ENCODE data around the gene RPS21. TPM values are rescaled to one million over a fixed set of nuclear protein-coding genes. Genes with fewer than 3 reads are reported as not detected.

RPS21 gene
- total and polyA plus RNA-seq, 2 of the 13 experiments (the other 11 are each of a cell fraction or from before 2014, with no cell fraction given), result 2,647 to 11,063 TPM

DNA sequence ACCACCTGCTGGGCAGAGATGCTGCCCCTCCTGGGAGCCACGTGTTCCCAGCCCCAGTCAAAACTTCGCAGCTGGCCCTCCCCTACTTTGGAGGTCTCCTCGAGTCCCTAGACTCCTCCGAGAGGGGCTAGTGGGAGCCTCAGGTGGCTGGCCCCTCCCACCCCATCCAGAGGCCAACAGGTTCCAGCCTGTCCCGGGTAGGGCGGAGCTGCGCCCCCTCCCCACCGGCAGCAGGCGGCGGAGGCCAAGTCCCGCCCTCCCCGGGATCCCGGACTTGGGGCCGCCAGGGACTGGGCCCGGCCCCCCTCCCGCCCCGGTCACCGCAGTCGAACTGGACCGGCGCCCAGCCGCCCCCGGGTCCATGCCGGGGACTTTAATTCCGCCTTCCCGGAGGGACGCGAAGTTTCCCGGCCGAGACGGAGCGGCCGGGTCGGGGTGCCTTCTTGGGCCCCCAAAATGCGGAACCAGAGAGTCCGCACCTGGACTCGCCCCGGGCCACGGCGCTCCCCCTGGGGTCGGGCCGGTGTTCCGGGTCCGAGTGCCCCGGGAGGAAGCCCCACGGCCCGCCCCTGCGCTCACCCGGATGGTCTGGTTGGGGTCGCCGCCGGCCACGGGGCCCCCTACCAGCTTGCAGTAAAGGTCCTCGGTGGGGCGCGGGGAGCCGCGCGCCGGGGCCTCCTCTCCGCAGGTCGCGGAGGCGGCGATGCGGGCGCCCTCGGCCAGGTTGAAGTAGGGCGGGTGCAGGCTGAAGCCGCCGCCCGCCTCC lies 20.4 kb upstream of the RPS21 start (continued):
- no peak for TF ChIP-seq HNRNPK (IDR thresholded peaks at IDR 0.05; ENCODE audit: low read depth, low read length, poor library complexity, severe bottlenecking)
- no peak for TF ChIP-seq TEAD2 (CRISPR knock-in tag; IDR thresholded peaks at IDR 0.05)
- TF ChIP-seq BHLHE40 (IDR thresholded peaks at IDR 0.05; ENCODE audit: low read length), result no peak
- TF ChIP-seq MED8 (CRISPR knock-in tag; IDR thresholded peaks at IDR 0.05; ENCODE audit: insufficient replicate concordance), result no peak
- no peak for TF ChIP-seq FOXK2 (IDR thresholded peaks at IDR 0.05)
- TF ChIP-seq ZFP41 (CRISPR knock-in tag; IDR thresholded peaks at IDR 0.05; ENCODE audit: borderline replicate concordance), result no peak
- TF ChIP-seq BCL6 (CRISPR knock-in tag; IDR thresholded peaks at IDR 0.05), result 0 out of 2 replicates have a peak, but pooled peaks have one; percentile 24
- peak; percentile 41; the same call in 1 of the 2 replicates for TF ChIP-seq RARA (CRISPR knock-in tag; IDR thresholded peaks at IDR 0.05)
- TF ChIP-seq, protein P1, sequence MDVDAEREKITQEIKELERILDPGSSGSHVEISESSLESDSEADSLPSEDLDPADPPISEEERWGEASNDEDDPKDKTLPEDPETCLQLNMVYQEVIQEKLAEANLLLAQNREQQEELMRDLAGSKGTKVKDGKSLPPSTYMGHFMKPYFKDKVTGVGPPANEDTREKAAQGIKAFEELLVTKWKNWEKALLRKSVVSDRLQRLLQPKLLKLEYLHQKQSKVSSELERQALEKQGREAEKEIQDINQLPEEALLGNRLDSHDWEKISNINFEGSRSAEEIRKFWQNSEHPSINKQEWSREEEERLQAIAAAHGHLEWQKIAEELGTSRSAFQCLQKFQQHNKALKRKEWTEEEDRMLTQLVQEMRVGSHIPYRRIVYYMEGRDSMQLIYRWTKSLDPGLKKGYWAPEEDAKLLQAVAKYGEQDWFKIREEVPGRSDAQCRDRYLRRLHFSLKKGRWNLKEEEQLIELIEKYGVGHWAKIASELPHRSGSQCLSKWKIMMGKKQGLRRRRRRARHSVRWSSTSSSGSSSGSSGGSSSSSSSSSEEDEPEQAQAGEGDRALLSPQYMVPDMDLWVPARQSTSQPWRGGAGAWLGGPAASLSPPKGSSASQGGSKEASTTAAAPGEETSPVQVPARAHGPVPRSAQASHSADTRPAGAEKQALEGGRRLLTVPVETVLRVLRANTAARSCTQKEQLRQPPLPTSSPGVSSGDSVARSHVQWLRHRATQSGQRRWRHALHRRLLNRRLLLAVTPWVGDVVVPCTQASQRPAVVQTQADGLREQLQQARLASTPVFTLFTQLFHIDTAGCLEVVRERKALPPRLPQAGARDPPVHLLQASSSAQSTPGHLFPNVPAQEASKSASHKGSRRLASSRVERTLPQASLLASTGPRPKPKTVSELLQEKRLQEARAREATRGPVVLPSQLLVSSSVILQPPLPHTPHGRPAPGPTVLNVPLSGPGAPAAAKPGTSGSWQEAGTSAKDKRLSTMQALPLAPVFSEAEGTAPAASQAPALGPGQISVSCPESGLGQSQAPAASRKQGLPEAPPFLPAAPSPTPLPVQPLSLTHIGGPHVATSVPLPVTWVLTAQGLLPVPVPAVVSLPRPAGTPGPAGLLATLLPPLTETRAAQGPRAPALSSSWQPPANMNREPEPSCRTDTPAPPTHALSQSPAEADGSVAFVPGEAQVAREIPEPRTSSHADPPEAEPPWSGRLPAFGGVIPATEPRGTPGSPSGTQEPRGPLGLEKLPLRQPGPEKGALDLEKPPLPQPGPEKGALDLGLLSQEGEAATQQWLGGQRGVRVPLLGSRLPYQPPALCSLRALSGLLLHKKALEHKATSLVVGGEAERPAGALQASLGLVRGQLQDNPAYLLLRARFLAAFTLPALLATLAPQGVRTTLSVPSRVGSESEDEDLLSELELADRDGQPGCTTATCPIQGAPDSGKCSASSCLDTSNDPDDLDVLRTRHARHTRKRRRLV (CRISPR knock-in tag; IDR thresholded peaks at IDR 0.05), result no peak
- TF ChIP-seq, protein P2, sequence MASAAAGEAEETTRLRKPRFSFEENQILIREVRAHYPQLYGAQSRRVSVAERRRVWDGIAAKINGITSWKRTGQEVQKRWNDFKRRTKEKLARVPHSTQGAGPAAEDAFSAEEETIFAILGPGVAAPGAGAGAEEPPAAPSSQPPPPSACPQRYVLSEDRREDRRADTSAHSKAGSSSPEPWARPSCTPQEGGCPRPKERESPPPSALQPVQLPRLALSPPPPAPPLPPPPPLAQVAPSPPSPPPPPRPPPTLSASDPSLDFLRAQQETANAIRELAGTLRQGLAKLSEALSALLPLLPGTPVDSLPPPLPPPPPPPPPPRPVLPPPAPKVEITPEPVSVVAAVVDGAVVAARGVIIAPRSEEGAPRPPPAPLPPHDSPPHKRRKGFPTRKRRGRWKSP (CRISPR knock-in tag; IDR thresholded peaks at IDR 0.05), result no peak
- TF ChIP-seq, protein P3, sequence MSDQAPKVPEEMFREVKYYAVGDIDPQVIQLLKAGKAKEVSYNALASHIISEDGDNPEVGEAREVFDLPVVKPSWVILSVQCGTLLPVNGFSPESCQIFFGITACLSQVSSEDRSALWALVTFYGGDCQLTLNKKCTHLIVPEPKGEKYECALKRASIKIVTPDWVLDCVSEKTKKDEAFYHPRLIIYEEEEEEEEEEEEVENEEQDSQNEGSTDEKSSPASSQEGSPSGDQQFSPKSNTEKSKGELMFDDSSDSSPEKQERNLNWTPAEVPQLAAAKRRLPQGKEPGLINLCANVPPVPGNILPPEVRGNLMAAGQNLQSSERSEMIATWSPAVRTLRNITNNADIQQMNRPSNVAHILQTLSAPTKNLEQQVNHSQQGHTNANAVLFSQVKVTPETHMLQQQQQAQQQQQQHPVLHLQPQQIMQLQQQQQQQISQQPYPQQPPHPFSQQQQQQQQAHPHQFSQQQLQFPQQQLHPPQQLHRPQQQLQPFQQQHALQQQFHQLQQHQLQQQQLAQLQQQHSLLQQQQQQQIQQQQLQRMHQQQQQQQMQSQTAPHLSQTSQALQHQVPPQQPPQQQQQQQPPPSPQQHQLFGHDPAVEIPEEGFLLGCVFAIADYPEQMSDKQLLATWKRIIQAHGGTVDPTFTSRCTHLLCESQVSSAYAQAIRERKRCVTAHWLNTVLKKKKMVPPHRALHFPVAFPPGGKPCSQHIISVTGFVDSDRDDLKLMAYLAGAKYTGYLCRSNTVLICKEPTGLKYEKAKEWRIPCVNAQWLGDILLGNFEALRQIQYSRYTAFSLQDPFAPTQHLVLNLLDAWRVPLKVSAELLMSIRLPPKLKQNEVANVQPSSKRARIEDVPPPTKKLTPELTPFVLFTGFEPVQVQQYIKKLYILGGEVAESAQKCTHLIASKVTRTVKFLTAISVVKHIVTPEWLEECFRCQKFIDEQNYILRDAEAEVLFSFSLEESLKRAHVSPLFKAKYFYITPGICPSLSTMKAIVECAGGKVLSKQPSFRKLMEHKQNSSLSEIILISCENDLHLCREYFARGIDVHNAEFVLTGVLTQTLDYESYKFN (CRISPR knock-in tag; conservative IDR thresholded peaks at IDR 0.05), result peak; percentile 62
- TF ChIP-seq ZNF432 (CRISPR knock-in tag; IDR thresholded peaks at IDR 0.05; ENCODE audit: borderline replicate concordance), result no peak
- TF ChIP-seq ZNF451 (CRISPR knock-in tag; IDR thresholded peaks at IDR 0.05), result no peak
- TF ChIP-seq, protein P4, sequence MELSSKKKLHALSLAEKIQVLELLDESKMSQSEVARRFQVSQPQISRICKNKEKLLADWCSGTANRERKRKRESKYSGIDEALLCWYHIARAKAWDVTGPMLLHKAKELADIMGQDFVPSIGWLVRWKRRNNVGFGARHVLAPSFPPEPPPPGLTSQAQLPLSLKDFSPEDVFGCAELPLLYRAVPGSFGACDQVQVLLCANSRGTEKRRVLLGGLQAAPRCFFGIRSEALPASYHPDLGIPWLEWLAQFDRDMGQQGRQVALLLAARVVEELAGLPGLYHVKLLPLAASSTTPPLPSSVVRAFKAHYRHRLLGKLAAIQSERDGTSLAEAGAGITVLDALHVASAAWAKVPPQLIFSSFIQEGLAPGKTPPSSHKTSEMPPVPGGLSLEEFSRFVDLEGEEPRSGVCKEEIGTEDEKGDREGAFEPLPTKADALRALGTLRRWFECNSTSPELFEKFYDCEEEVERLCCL (CRISPR knock-in tag; IDR thresholded peaks at IDR 0.05; ENCODE audit: borderline replicate concordance), result no peak
- TF ChIP-seq STAT5B (CRISPR knock-in tag; IDR thresholded peaks at IDR 0.05), result 0 out of 2 replicates have a peak, but pooled peaks have one; percentile 20
- TF ChIP-seq, protein P5, sequence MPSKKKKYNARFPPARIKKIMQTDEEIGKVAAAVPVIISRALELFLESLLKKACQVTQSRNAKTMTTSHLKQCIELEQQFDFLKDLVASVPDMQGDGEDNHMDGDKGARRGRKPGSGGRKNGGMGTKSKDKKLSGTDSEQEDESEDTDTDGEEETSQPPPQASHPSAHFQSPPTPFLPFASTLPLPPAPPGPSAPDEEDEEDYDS (CRISPR knock-in tag; IDR thresholded peaks at IDR 0.05), result peak; percentile 22; the same call in 1 of the 2 replicates
- TF ChIP-seq RAD21 (CRISPR knock-in tag; IDR thresholded peaks at IDR 0.05), result peak; percentile 54; the same call in 1 of the 2 replicates

Data from HepG2 (cell line).